HTERT RPE-1 (cell line): ENCODE results near the gene AGGF1.
"Not testable (repeated sequence)": the region's sequence is repeated elsewhere in the genome, so short reads cannot be mapped to it uniquely, and the experiment has no call there.

Source experiments
- in situ Hi-C: fragments of 300-500 bp; cut with MboI; formaldehyde crosslinking; loops from 4 replicates; pipeline ENCODE4 v1.14.3; 2020; ENCODE audit warnings: low sequenced_read_pairs

The AGGF1 gene

GRCh38 chr5:77030097-77031071 lies at the start of gene AGGF1:
Gene AGGF1, plus strand, starts transcription at chr5:77030404. Its CDS starts 363 bp downstream, at chr5:77030767.
- in situ Hi-C loops = no loop called here

- in situ Hi-C loops = no loop called here
Observed at GRCh38 chr5:76980518-76981144, 49.6 kb upstream of the AGGF1 start.

GRCh38 chr5:76982450-76982849 lies 47.8 kb upstream of the AGGF1 start:
- in situ Hi-C loops = no loop called here

DNA sequence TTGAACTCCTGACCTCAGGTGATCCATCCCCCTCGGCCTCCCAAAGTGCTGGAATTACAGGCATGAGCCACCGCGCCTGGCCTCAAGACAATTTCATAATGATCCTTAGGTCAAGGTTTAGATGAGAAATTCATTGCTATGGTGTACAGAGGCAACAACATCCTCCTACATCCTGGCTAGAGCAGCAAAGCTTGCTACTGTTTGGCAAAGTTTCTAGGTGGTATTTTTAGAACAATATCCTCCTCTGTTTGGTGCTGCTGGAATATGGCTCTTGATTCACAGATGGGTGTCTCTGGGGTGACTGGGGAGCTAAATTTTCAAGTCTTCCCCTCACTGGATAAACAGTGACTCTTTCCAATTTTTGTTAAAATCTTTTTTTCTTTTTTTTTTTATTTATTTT lies 46.7 kb upstream of the AGGF1 start:
- in situ Hi-C loops = no loop called here

GRCh38 chr5:76986825-76987526 lies 43.2 kb upstream of the AGGF1 start:
- in situ Hi-C loops = no loop called here

- in situ Hi-C loops = no loop called here
Observed at GRCh38 chr5:76990899-76991459, 39.2 kb upstream of the AGGF1 start.

GRCh38 chr5:76993436-76993835 lies 36.8 kb upstream of the AGGF1 start:
- in situ Hi-C loops = not testable (repeated sequence)

GRCh38 chr5:76994337-76994736 lies 35.9 kb upstream of the AGGF1 start:
- in situ Hi-C loops = no loop called here

DNA sequence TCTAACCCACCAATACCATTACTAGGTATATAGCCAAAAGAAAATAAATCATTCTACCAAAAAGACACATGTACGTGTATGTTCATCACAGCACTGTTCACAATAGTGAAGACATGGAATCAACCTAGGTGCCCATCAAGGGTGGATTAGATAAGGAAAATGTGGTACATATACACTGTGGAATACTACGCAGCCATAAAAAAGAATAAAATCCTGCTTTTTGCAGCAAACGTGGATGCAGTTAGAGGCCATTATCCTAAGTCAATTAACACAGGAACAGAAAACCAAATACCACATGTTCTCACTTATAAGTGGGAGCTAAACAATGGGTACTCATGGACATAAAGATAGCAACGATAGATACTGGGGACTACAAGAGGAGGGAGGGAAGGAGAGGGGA lies 32.0 kb upstream of the AGGF1 start:
- in situ Hi-C loops = not testable (repeated sequence)

DNA sequence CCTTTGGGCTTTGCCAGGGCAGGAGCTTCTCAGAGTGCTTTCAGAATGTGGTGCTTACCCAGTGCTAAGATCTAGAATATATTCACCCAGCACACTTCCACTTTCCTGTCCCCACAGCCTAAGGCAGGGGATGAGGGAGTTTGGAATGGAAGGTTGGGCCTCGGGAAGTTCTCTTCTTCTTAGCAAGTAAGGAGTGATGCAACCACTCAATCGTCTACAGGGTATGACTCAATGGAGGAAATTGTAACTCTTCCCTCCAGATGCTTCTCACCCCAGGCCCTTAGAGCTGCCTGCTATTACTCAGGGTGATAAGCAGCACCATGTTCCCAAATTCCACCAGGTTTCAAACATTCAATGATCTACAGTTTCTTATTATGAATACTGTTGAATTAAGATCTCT lies 30.8 kb upstream of the AGGF1 start:
- in situ Hi-C loops = no loop called here

DNA sequence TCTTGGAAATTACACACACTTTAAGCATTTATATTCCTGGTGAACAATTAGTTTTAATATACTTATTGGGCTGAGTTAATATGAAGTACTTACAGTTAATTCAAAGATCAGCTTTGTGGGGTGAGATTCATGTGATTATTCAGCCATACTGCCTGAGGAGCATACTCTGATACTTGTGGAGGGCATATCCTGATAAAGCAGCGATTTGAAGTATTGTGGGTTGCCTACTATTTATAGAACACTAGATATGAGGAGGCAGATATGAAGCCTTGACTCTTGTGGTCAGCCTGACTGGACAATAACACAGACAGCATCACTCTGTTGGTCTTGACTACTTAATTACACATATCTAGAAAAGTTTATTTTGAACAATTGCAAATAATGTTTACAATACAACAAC lies 27.0 kb upstream of the AGGF1 start:
- in situ Hi-C loops = no loop called here

DNA sequence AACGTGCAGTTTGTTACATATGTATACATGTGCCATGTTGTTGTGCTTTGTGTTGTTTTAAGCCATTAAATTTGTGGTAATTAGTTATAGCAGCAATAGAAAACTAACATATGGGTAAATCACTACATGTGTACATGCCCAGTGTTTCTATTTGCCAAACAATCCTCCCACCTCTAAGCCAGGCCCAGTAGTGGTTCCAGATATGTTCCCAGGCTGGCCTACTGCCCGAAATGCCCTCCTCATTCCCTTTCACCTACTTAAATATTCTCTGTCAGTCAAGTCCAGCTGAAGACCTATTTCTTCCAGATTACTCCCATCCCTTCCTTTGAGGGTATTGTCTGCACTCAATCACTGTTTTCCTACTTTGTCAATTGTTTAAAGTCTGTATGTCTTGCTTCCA lies 24.1 kb upstream of the AGGF1 start:
- in situ Hi-C loops = no loop called here

- in situ Hi-C loops = no loop called here
Observed at GRCh38 chr5:77008413-77008812, 21.8 kb upstream of the AGGF1 start.

GRCh38 chr5:77010243-77010642 lies 20.0 kb upstream of the AGGF1 start:
- in situ Hi-C loops = no loop called here

GRCh38 chr5:77011498-77011897 lies 18.7 kb upstream of the AGGF1 start:
- in situ Hi-C loops = no loop called here

GRCh38 chr5:77012601-77013000 lies 17.6 kb upstream of the AGGF1 start:
- in situ Hi-C loops = no loop called here

GRCh38 chr5:77015938-77016569 lies 14.2 kb upstream of the AGGF1 start:
- in situ Hi-C loops = no loop called here

DNA sequence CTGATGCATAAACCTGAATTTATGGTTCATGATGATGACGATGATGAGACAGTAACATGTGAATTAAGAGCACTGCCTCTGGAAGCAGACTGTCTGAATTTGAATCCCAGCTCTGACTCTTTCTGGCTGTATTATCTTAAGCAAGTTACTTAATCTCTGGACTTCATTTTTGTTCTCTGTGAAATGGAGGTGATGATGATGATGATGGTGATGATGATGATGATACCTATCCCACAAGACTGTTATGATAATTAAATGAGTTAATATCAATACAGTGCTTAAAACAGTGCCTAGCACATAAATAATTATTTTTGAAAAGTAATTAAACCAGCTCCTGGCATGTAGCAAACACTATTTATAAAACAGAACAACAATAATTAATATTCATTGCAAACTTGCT lies 13.2 kb upstream of the AGGF1 start:
- in situ Hi-C loops = no loop called here

DNA sequence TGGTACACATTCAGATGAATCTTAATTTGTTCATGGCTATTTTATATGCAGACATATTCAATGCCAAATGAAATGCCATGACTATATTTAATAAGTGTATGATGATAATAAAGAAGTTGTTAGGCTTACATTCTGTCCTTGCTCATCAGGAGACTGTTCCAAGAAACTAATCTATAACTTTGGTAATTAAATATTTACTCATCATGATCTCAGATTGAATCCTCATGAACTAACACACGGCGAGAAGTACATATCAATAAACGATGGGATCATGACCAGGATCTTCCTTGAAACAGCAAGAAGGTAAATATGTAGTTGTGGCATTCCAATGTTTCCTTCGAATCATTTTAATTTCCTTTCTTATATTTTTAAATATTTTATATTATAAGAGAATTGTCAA lies 12.5 kb upstream of the AGGF1 start:
- in situ Hi-C loops = no loop called here

DNA sequence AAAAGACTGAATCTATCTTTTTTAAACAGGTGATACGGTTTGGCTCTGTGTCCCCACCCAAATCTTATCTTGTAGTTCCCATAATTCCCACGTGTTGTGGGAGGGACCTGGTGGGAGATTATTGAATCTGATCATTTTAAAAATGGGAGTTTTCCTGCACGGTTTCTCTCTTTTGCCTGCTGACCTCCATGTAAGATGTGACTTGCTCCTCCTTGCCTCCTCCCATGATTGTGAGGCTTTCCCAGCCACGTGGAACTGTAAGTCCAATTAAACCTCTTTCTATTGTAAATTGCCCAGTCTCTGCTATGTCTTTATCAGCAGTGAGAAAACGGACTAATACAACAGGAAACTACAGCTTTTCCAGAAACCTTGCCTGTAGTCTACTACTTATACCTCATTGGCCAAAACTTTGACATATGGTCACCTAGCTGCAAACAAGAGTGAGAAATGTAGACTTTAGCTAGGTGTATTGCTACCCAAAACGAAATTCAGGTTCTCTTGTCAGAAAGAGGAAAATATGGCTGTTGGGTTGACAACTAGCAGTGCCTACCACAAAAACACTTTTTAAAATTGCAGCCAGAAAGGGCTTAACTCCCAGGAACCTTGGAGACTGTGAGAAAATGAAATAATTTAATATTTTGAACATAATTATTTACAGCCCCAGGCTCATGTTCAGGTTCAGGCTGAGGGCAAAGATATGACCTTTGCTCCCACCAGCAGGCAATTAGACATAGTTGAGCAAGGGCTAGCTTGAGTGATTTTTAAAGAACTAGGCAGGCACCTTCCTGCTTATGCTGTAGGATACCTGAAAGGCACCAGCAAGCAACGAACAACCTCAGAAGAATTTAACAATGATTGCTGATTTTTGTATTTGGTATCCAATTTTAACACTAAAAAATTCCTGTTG lies 7.4 kb upstream of the AGGF1 start:
- in situ Hi-C loops = no loop called here
